Panc1 (cell line): ENCODE measurements around the gene ROGDI. TPM values are rescaled to one million over a fixed set of nuclear protein-coding genes. Genes with fewer than 3 reads are reported as not detected.

Source experiments
- ATAC-seq: fragments of 200-7000 bp; cut with Tn5 transposase; 2 replicates; pipeline ENCODE4 v1.9.1; 2020; ENCODE audit warnings: mild to moderate bottlenecking, moderate library complexity
- BruUV-seq: library from RNA; stranded (reverse); fragments of 400-500 nt; replicated peaks from 2 replicates; lab custom pipeline; 2021; lab: Mats Ljungman, UMichigan
- CTCF ChIA-PET: fragments of 300-600 bp; sonication (Branson Sonifier 250); formaldehyde crosslinking; loops from one replicate; lab custom pipeline; 2022; ENCODE audit warnings: antibody characterized with exemption; lab: Charles Lee
- POLR2A ChIA-PET: fragments of 300-600 bp; sonication (Branson Sonifier 250); formaldehyde crosslinking; loops from one replicate; lab custom pipeline; 2022; ENCODE audit warnings: antibody characterized with exemption; lab: Charles Lee
- DNase-seq: peaks from one replicate; pipeline ENCODE4 v3.0.0-alpha.2; 2010; ENCODE audit warnings: low read depth, low spot score
- H3K27ac ChIP-seq: 2 replicates; pipeline ENCODE4 v1.5.1; 2011; ENCODE audit warnings: mild to moderate bottlenecking, low read length, inconsistent platforms
- H3K27me3 ChIP-seq: fragments of 200-500 bp; sonication (Bioruptor generic); 2 replicates; pipeline ENCODE4 v1.6.0; 2014; ENCODE audit warnings: low read length, inconsistent platforms; ENCODE audit not compliant: control insufficient read depth, insufficient read depth
- H3K36me3 ChIP-seq: fragments of 200-500 bp; sonication (Bioruptor generic); 2 replicates; pipeline ENCODE4 v1.5.1; 2014; ENCODE audit warnings: inconsistent platforms, mild to moderate bottlenecking, low read length, moderate library complexity; ENCODE audit not compliant: control insufficient read depth, insufficient read depth
- H3K4me1 ChIP-seq: 2 replicates; pipeline ENCODE4 v1.5.1; 2011; ENCODE audit warnings: inconsistent platforms, mild to moderate bottlenecking, low read length, moderate library complexity; ENCODE audit not compliant: control insufficient read depth, insufficient read depth
- H3K4me3 ChIP-seq, 2 experiments: 2 replicates each; pipeline ENCODE4 v1.5.1; 2011 to 2012; ENCODE audit warnings: low read depth in 2 of 2, low read length in 2 of 2, mild to moderate bottlenecking in 2 of 2, inconsistent platforms in 1 of 2, moderate library complexity in 1 of 2
- H3K9me3 ChIP-seq: fragments of 200-500 bp; sonication (Bioruptor generic); 2 replicates; pipeline ENCODE4 v1.5.1; 2014; ENCODE audit warnings: low read depth, mild to moderate bottlenecking, inconsistent platforms, low read length, moderate library complexity; ENCODE audit not compliant: control insufficient read depth, insufficient read depth
- POLR2AphosphoS5 ChIP-seq: IDR thresholded peaks from 2 replicates; pipeline ENCODE4 v1.6.1; 2012; ENCODE audit warnings: mild to moderate bottlenecking, low read depth, low read length, moderate library complexity
- SIN3A ChIP-seq: IDR thresholded peaks from 2 replicates; pipeline ENCODE4 v1.6.1; 2012; ENCODE audit warnings: low read depth, mild to moderate bottlenecking, low read length, moderate library complexity, borderline replicate concordance; ENCODE audit not compliant: insufficient read depth
- TCF7L2 ChIP-seq: IDR thresholded peaks from 2 replicates; pipeline ENCODE4 v1.6.1; 2011; ENCODE audit warnings: mild to moderate bottlenecking, low read depth, low read length, inconsistent platforms
- in situ Hi-C: cut with HindIII; loops from 2 replicates; pipeline ENCODE4 v1.10.0; 2016; ENCODE audit warnings: low sequenced_read_pairs, low pct_unique_long_range_greater_than_20kb
- intact Hi-C: fragments of 100-400 bp; cut with micrococcal nuclease; formaldehyde crosslinking; loops from one replicate; pipeline ENCODE4 v1.10.0; 2022; ENCODE audit not compliant: unreplicated experiment
- total RNA-seq: library from RNA; stranded (reverse); gene quantifications from one replicate; pipeline ENCODE4 v1.2.1, GENCODE V29; 2021; ENCODE audit not compliant: unreplicated experiment
- TF ChIP-seq, protein P1 (sequence below): fragments of 450-650 bp; IDR thresholded peaks from 2 replicates; pipeline ENCODE4 v1.5.1; 2017; ENCODE audit warnings: mild to moderate bottlenecking
- TF ChIP-seq, protein P2 (sequence below), 2 experiments: IDR thresholded peaks; 2 replicates each; pipeline ENCODE4 v1.6.1; 2011 to 2012; ENCODE audit warnings: low read depth in 2 of 2, control low read depth in 1 of 2, low read length in 1 of 2, mild to moderate bottlenecking in 1 of 2, moderate library complexity in 1 of 2; ENCODE audit not compliant: insufficient read depth in 1 of 2

ROGDI gene
- total RNA-seq, 1 experiment from 2014 or later = 31.9 TPM

DNA sequence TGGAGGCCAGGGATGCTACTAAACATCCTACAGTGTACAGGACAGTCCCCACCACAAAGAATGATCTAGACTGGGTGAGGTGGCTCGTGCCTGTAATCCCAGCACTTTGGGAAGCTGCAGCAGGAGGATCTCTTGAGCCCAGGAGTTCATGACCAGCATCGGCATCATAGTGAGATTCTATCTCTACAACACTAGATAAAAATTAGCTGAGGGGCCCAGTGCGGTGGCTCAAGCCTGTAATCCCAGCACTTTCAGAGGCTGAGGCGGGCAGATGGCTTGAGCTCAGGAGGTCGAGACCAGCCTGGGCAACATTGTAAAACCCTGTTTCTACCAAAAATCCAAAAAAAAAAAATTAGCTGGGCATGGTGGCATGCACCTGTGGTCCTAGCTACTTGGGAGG is 30.1 kb downstream of the ROGDI start:
- no peak for DNase-seq
- H3K9me3 ChIP-seq = no peaks in the 10 kb centered on the region
- intact Hi-C loops (no loop called here), in situ Hi-C loops (no loop called here)
- peaks cover 10% of the 10 kb centered on the region for H3K4me1 ChIP-seq
- ChIA-PET POLR2A (no interaction called here), CTCF (interaction anchor here (0.6 to 0.7 kb wide), 3 partner anchors 16 to 140 kb away, joined by 3 to 4 read pairs (median 3); no protein-coding TSS in a partner anchor)
- no peaks in the 10 kb centered on the region for H3K27me3 ChIP-seq
- no peak for TF ChIP-seq SIN3A
- no peak for TF ChIP-seq TCF7L2
- TF ChIP-seq, protein P1, sequence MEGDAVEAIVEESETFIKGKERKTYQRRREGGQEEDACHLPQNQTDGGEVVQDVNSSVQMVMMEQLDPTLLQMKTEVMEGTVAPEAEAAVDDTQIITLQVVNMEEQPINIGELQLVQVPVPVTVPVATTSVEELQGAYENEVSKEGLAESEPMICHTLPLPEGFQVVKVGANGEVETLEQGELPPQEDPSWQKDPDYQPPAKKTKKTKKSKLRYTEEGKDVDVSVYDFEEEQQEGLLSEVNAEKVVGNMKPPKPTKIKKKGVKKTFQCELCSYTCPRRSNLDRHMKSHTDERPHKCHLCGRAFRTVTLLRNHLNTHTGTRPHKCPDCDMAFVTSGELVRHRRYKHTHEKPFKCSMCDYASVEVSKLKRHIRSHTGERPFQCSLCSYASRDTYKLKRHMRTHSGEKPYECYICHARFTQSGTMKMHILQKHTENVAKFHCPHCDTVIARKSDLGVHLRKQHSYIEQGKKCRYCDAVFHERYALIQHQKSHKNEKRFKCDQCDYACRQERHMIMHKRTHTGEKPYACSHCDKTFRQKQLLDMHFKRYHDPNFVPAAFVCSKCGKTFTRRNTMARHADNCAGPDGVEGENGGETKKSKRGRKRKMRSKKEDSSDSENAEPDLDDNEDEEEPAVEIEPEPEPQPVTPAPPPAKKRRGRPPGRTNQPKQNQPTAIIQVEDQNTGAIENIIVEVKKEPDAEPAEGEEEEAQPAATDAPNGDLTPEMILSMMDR = no peak
- TF ChIP-seq, protein P2, sequence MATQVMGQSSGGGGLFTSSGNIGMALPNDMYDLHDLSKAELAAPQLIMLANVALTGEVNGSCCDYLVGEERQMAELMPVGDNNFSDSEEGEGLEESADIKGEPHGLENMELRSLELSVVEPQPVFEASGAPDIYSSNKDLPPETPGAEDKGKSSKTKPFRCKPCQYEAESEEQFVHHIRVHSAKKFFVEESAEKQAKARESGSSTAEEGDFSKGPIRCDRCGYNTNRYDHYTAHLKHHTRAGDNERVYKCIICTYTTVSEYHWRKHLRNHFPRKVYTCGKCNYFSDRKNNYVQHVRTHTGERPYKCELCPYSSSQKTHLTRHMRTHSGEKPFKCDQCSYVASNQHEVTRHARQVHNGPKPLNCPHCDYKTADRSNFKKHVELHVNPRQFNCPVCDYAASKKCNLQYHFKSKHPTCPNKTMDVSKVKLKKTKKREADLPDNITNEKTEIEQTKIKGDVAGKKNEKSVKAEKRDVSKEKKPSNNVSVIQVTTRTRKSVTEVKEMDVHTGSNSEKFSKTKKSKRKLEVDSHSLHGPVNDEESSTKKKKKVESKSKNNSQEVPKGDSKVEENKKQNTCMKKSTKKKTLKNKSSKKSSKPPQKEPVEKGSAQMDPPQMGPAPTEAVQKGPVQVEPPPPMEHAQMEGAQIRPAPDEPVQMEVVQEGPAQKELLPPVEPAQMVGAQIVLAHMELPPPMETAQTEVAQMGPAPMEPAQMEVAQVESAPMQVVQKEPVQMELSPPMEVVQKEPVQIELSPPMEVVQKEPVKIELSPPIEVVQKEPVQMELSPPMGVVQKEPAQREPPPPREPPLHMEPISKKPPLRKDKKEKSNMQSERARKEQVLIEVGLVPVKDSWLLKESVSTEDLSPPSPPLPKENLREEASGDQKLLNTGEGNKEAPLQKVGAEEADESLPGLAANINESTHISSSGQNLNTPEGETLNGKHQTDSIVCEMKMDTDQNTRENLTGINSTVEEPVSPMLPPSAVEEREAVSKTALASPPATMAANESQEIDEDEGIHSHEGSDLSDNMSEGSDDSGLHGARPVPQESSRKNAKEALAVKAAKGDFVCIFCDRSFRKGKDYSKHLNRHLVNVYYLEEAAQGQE (IDR thresholded peaks at IDR 0.05; ENCODE audit: insufficient read depth in 1 of 2, low read depth in 2 of 2, low read length in 1 of 2) = no peak
- TF ChIP-seq POLR2AphosphoS5 = no peak
- H3K36me3 ChIP-seq = no peaks in the 10 kb centered on the region
- no peak overlapping the region for H3K27ac ChIP-seq
- H3K4me3 ChIP-seq = no peak overlapping the region
- BruUV-seq = no TSS peak
- no peak for ATAC-seq

DNA sequence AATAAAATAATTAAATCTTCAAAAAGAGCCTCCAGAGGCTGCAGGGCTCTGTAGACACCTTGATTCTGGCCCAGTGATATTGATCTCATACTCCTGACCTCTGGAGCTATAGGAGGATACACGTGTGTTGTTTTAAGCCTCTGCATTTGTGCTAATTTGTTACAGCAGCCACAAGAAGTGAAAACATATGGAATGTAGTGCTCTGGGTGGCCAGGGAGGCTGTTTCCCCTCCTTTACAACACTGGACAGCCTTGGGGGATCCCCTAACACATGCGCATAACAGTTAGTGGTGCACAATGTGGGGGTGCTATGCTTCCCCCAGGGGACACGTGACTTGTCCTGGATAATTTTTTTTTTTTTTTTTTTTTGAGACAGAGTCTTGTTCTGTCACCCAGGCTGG is 30.8 kb downstream of the ROGDI start:
- intact Hi-C loops = no loop called here
- Histone ChIP-seq H3K27me3 (no peaks in the 10 kb centered on the region), H3K4me3 (no peak overlapping the region), H3K27ac (no peak overlapping the region), H3K9me3 (no peaks in the 10 kb centered on the region), H3K4me1 (peaks cover 10% of the 10 kb centered on the region), H3K36me3 (no peaks in the 10 kb centered on the region)
- no peak for ATAC-seq
- BruUV-seq = no TSS peak
- ChIA-PET POLR2A (no interaction called here), CTCF (no interaction called here)
- TF ChIP-seq, protein P2 (IDR thresholded peaks at IDR 0.05; ENCODE audit: insufficient read depth in 1 of 2, low read depth in 2 of 2, low read length in 1 of 2) = no peak
- TF ChIP-seq, protein P1 = no peak
- in situ Hi-C loops = no loop called here
- DNase-seq = no peak
